Measurements from ENCODE around the gene PALLD. TPM values are rescaled to one million over a fixed set of nuclear protein-coding genes. Genes with fewer than 3 reads are reported as not detected.
"Not testable (repeated sequence)": the region's sequence is repeated elsewhere in the genome, so short reads cannot be mapped to it uniquely, and the experiment has no call there.

The PALLD gene
- total RNA-seq, 3 donors from 2014 or later, result 0.94 to 2.4 (median 1.2) TPM

- Mint-ChIP-seq H3K36me3 (ENCODE audit: insufficient read depth) (no peaks in the 10 kb centered on the region), H3K27me3 (ENCODE audit: low read depth) (peaks cover 6% of the 10 kb centered on the region), H3K9me3 (peaks cover 5% of the 10 kb centered on the region), H3K4me1 (ENCODE audit: low read depth) (no peaks in the 10 kb centered on the region), H3K4me3 (no peak overlapping the region)
- no peak for DNase-seq
- no peak for ATAC-seq
These were observed 307.3 kb downstream of the PALLD start for GRCh38 chr4:168804146-168804545.

- Mint-ChIP-seq H3K27me3 (ENCODE audit: low read depth) (peaks cover 12% of the 10 kb centered on the region), H3K4me3 (no peak overlapping the region), H3K9me3 (peaks cover 5% of the 10 kb centered on the region), H3K36me3 (ENCODE audit: insufficient read depth) (no peaks in the 10 kb centered on the region), H3K4me1 (ENCODE audit: low read depth) (no peaks in the 10 kb centered on the region)
- ATAC-seq, result no peak
- DNase-seq, result no peak
These were observed 308.5 kb downstream of the PALLD start for GRCh38 chr4:168805341-168805740.

DNA sequence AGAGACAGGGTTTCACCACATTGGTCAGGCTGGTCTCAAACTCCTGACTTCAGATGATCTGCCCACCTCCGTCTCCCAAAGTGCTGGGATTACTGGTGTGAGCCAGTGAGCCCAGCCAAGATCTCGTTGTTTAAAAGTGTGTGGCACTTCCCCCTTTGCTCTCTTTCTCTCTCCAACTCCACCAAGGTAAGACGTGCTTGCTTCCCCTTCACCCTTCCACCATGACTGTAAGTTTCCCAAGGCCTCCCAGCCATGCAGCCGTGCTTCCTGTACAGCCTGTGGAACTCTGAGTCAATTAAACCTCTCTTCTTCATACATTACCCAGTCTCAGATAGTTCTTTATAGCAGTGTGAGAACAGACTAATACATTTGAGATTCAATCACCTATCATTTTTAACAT is 309.4 kb downstream of the PALLD start:
- H3K27me3 Mint-ChIP-seq (ENCODE audit: low read depth), result peaks cover 12% of the 10 kb centered on the region

DNA sequence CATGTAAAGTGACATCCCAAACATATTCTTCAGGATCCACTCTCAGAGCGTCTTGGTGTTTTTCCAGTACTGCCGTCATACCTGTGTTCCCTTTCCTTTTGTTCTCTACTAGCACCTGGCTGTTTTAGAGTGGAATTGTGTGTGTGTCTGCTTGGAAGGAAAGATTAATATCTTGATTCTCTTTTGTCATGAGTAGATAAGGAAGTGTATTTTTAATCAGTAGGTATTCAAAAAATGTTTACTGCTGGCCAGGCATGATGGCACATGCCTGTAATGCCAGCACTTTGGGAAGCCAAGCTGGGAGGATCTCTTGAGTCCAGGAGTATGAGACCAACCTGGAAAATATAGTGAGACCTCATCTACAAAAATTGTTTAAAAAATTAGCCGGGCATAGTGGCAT is 314.4 kb downstream of the PALLD start:
- H3K9me3 Mint-ChIP-seq, result no peaks in the 10 kb centered on the region
- H3K27me3 Mint-ChIP-seq (ENCODE audit: low read depth), result peaks cover 26% of the 10 kb centered on the region
- no peaks in the 10 kb centered on the region for H3K36me3 Mint-ChIP-seq (ENCODE audit: insufficient read depth)
- ATAC-seq (no peak), DNase-seq (no peak)
- H3K4me3 Mint-ChIP-seq, result no peak overlapping the region
- no peaks in the 10 kb centered on the region for H3K4me1 Mint-ChIP-seq (ENCODE audit: low read depth)

More for the DNA sequence above, 309.4 kb downstream of the PALLD start:
- H3K9me3 Mint-ChIP-seq; ATAC-seq; H3K4me3 Mint-ChIP-seq; H3K4me1 Mint-ChIP-seq (ENCODE audit: low read depth); DNase-seq; H3K36me3 Mint-ChIP-seq (ENCODE audit: insufficient read depth): not testable (repeated sequence)

- Mint-ChIP-seq H3K4me1 (ENCODE audit: low read depth) (peaks cover 6% of the 10 kb centered on the region), H3K36me3 (ENCODE audit: insufficient read depth) (no peaks in the 10 kb centered on the region), H3K27me3 (ENCODE audit: low read depth) (peaks cover 24% of the 10 kb centered on the region), H3K4me3 (no peak overlapping the region), H3K9me3 (no peaks in the 10 kb centered on the region)
- DNase-seq (no peak), ATAC-seq (no peak)
These were observed 315.2 kb downstream of the PALLD start for GRCh38 chr4:168811786-168812651.

- Mint-ChIP-seq H3K36me3 (ENCODE audit: insufficient read depth) (no peaks in the 10 kb centered on the region), H3K4me3 (no peak overlapping the region), H3K4me1 (ENCODE audit: low read depth) (peaks cover 10% of the 10 kb centered on the region), H3K9me3 (no peaks in the 10 kb centered on the region), H3K27me3 (ENCODE audit: low read depth) (peaks cover 32% of the 10 kb centered on the region)
- ATAC-seq, result no peak
- no peak for DNase-seq
These were observed 316.0 kb downstream of the PALLD start for GRCh38 chr4:168812806-168813205.

DNA sequence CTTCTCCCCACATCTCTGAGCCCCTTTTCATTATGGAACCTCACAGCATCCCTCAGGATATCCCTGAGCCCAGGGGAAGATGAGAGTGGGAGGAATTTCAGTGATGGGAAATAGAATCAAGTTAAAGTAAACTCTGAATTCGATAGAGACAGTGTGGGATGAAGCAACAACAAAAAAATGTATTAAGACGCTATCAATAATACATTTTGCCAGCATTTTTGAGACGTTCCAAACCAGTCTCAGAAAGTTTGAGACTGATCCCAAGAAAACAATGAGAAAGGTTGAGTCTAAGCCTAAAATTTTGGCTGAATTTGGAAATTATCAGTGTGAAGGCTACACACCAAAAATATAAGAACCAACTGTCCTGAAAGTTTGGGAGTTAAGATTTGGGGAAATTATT is 317.0 kb downstream of the PALLD start:
- H3K4me3 Mint-ChIP-seq, result no peak overlapping the region
- peaks cover 10% of the 10 kb centered on the region for H3K4me1 Mint-ChIP-seq (ENCODE audit: low read depth)
- H3K9me3 Mint-ChIP-seq, result no peaks in the 10 kb centered on the region
- H3K36me3 Mint-ChIP-seq (ENCODE audit: insufficient read depth), result no peaks in the 10 kb centered on the region
- no peak for DNase-seq
- H3K27me3 Mint-ChIP-seq (ENCODE audit: low read depth), result peaks cover 38% of the 10 kb centered on the region
- ATAC-seq, result no peak

GRCh38 chr4:168815379-168816345 is 318.8 kb downstream of the PALLD start:
- no peak for DNase-seq
- ATAC-seq, result no peak
- peaks cover 40% of the 10 kb centered on the region for H3K27me3 Mint-ChIP-seq (ENCODE audit: low read depth)
- H3K9me3 Mint-ChIP-seq, result no peaks in the 10 kb centered on the region
- H3K4me3 Mint-ChIP-seq, result no peak overlapping the region
- H3K36me3 Mint-ChIP-seq (ENCODE audit: insufficient read depth), result no peaks in the 10 kb centered on the region
- peaks cover 10% of the 10 kb centered on the region for H3K4me1 Mint-ChIP-seq (ENCODE audit: low read depth)

- H3K4me3 Mint-ChIP-seq, result no peak overlapping the region
- no peaks in the 10 kb centered on the region for H3K9me3 Mint-ChIP-seq
- ATAC-seq, result no peak
- H3K36me3 Mint-ChIP-seq (ENCODE audit: insufficient read depth), result no peaks in the 10 kb centered on the region
- H3K4me1 Mint-ChIP-seq (ENCODE audit: low read depth), result peaks cover 10% of the 10 kb centered on the region
- H3K27me3 Mint-ChIP-seq (ENCODE audit: low read depth), result peaks cover 42% of the 10 kb centered on the region
- no peak for DNase-seq
These were observed 320.5 kb downstream of the PALLD start for GRCh38 chr4:168817370-168817769.

DNA sequence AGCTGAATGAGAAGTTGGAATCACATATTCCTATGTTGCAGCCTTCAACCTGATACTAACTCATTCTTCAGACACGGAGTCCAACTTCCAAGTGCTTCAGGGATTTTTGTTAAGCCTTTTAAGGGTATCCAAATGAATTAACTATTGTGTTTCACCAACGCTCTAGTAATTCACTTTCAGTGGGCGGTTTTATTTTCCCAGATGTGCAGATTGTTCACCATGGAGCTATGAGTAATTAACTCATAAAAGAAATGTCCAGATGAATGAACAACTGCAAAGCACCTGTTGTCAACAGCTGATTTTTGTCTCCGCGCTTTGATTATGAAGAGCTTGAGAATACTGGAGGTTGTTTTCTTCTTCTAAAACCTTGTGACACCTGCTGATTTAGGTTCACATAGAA is 325.6 kb downstream of the PALLD start:
- no peak for ATAC-seq
- DNase-seq, result no peak
- Mint-ChIP-seq H3K27me3 (ENCODE audit: low read depth) (peaks cover 20% of the 10 kb centered on the region), H3K36me3 (ENCODE audit: insufficient read depth) (no peaks in the 10 kb centered on the region), H3K9me3 (no peaks in the 10 kb centered on the region), H3K4me3 (no peak overlapping the region), H3K4me1 (ENCODE audit: low read depth) (peaks cover under 1% of the 10 kb centered on the region)

DNA sequence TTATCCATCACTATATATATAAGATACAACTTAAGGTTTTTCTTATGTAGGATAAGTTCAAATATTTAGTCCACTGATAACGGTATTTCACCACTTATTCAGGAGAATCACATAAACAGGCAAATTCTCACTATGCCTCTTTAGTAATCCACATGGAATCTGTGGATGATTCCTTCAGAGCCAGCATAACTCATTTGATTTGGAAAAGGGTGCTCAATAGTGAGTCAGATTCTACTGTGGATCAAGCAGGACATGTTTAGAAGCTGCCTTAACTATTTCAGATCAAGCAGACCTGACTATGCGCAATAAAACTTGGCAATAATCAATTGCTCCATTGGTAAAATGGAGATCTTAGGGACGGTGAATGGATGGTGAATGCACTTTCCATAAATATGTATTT is 329.1 kb downstream of the PALLD start:
- DNase-seq, result no peak
- peaks cover 17% of the 10 kb centered on the region for H3K27me3 Mint-ChIP-seq (ENCODE audit: low read depth)
- ATAC-seq, result no peak
- H3K4me1 Mint-ChIP-seq (ENCODE audit: low read depth), result peaks cover 2% of the 10 kb centered on the region
- H3K9me3 Mint-ChIP-seq, result no peaks in the 10 kb centered on the region
- H3K36me3 Mint-ChIP-seq (ENCODE audit: insufficient read depth), result no peaks in the 10 kb centered on the region
- H3K4me3 Mint-ChIP-seq, result no peak overlapping the region

DNA sequence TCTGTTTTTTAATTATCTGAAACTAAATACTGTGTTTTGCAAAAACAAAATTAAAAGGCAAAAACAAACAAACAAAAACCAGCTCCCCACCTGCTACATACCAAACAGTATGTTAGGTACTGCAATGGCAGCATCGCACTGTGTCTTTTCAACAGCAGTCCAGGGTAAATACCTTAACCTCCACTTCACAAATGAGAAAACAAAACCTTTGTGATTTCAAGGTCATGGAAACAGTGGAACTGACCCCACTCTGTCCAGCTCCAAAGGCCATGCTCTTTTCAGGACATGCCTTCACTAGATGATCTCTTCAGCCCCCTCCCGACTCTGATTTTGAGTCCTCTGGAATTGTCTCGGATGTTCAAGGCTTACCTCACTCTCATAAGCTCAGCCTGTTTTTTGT is 329.8 kb downstream of the PALLD start:
- Mint-ChIP-seq H3K36me3 (ENCODE audit: insufficient read depth) (no peaks in the 10 kb centered on the region), H3K4me3 (no peak overlapping the region), H3K9me3 (no peaks in the 10 kb centered on the region), H3K4me1 (ENCODE audit: low read depth) (peaks cover 6% of the 10 kb centered on the region), H3K27me3 (ENCODE audit: low read depth) (peaks cover 21% of the 10 kb centered on the region)
- ATAC-seq (no peak), DNase-seq (no peak)

DNA sequence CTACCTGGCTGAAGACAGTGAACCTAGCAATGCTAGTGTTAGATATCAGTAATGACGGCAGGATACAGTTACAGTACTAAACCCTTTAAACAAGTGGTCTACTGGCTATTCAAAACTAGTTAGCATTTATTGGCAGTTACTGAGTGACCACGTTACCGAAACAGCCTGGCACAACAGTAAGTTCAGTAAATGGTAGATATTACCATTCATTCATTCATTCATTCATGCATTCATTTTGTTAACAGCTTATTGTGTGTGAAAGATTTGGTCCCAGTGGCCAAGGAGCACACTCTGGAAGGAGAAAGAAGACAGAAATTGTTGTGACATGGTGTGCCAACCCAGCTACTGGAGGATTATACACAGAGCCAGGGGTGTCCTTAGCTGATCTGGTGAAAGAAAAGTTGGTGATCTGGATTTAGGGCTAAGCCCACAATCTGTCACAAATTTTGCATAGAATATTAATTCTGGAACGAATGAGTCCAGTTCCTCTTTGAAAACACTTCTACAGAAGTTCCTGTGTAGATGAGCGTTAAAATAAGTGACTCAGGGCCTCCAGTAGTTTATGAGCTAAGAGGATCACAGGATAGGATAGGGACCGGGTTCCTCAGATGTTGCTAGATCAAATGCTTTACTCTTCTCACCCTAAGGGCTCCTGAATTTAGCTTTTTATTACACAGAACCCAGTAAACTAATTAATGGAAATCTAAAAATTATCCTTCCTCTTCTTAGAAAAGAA is 334.1 kb downstream of the PALLD start:
- Mint-ChIP-seq H3K9me3 (no peaks in the 10 kb centered on the region), H3K36me3 (ENCODE audit: insufficient read depth) (no peaks in the 10 kb centered on the region), H3K4me1 (ENCODE audit: low read depth) (peaks cover 10% of the 10 kb centered on the region), H3K4me3 (peak overlapping the region; percentile 65), H3K27me3 (ENCODE audit: low read depth) (peaks cover 48% of the 10 kb centered on the region)
- no peak for DNase-seq
- no peak for ATAC-seq

GRCh38 chr4:168831585-168831918 is 334.7 kb downstream of the PALLD start:
- H3K36me3 Mint-ChIP-seq (ENCODE audit: insufficient read depth), result no peaks in the 10 kb centered on the region
- DNase-seq (no peak), ATAC-seq (no peak)
- peaks cover 53% of the 10 kb centered on the region for H3K27me3 Mint-ChIP-seq (ENCODE audit: low read depth)
- peaks cover 10% of the 10 kb centered on the region for H3K4me1 Mint-ChIP-seq (ENCODE audit: low read depth)
- peak overlapping the region; percentile 65 for H3K4me3 Mint-ChIP-seq
- H3K9me3 Mint-ChIP-seq, result no peaks in the 10 kb centered on the region
